Measurements from ENCODE around the gene MRPL53. TPM values are rescaled to one million over a fixed set of nuclear protein-coding genes. Genes with fewer than 3 reads are reported as not detected.

MRPL53 gene
- total and polyA plus RNA-seq, 2 of the 13 experiments (the other 11 are each of a cell fraction or from before 2014, with no cell fraction given): 34.3 to 51.9 TPM

DNA sequence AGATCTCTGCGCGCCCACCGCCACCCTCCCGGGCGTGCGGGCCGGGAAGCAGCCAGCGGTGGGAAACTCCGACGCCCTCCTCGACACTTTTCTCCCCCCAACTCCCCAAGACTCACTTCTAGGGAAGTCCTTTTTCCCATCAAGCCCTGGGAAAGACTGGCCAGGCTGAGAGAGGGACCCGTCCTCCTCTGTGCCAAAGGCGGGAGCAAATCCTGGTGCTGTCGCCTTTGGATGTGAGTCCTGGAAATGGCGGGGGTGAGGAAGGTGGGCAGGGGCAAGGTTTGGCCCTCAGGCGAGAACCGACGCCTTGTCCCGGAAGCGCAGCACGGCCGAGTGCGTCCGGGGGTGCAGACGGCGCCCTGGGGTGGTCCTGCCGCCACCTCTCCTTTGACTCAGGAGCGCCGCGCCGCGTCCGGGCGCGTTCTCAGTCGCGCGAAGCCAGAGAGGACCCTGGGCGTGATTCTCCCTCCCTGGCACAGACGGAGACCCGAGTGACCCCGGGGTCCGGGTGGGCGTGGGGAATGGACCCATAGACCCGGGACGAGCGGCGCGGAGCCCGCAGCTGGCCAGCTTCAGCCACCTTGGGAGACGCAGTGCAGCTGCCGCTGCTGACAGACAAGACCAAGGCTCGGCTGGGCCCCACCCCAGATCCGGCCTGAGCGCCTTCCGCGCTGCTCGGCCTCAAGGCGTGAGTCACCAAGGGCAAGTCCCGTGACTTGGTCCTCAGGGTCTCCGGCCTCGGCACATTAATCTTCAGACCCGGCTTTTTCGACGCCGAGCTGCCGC is 30.4 kb upstream of the MRPL53 start (continued):
- TF ChIP-seq, protein P1, sequence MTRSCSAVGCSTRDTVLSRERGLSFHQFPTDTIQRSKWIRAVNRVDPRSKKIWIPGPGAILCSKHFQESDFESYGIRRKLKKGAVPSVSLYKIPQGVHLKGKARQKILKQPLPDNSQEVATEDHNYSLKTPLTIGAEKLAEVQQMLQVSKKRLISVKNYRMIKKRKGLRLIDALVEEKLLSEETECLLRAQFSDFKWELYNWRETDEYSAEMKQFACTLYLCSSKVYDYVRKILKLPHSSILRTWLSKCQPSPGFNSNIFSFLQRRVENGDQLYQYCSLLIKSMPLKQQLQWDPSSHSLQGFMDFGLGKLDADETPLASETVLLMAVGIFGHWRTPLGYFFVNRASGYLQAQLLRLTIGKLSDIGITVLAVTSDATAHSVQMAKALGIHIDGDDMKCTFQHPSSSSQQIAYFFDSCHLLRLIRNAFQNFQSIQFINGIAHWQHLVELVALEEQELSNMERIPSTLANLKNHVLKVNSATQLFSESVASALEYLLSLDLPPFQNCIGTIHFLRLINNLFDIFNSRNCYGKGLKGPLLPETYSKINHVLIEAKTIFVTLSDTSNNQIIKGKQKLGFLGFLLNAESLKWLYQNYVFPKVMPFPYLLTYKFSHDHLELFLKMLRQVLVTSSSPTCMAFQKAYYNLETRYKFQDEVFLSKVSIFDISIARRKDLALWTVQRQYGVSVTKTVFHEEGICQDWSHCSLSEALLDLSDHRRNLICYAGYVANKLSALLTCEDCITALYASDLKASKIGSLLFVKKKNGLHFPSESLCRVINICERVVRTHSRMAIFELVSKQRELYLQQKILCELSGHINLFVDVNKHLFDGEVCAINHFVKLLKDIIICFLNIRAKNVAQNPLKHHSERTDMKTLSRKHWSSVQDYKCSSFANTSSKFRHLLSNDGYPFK (CRISPR knock-in tag; IDR thresholded peaks at IDR 0.05; ENCODE audit: borderline replicate concordance): peak; percentile 88; the same call in 1 of the 2 replicates
- TF ChIP-seq ZFP36 (IDR thresholded peaks at IDR 0.05; ENCODE audit: borderline replicate concordance, low read depth, low read length, partially characterized antibody) (no peak), CREBL2 (CRISPR knock-in tag; IDR thresholded peaks at IDR 0.05; ENCODE audit: borderline replicate concordance) (no peak; the same call in 1 of the 2 replicates), RXRA (CRISPR knock-in tag; IDR thresholded peaks at IDR 0.05) (peak; percentile 56; the same call in 1 of the 2 replicates), NFE2 (CRISPR knock-in tag; IDR thresholded peaks at IDR 0.05) (no peak), ELF4 (CRISPR knock-in tag; IDR thresholded peaks at IDR 0.05; ENCODE audit: borderline replicate concordance) (peak; percentile 88; the same call in 1 of the 2 replicates), MXI1 (IDR thresholded peaks at IDR 0.05; ENCODE audit: borderline replicate concordance, low read depth, low read length) (no peak), SP2 (CRISPR knock-in tag; IDR thresholded peaks at IDR 0.05) (peak; percentile 66), ZSCAN12 (CRISPR knock-in tag; IDR thresholded peaks at IDR 0.05) (peak; percentile 86; the same call in 1 of the 2 replicates), FOXO1 (CRISPR knock-in tag; IDR thresholded peaks at IDR 0.05) (peak; percentile 41; the same call in 1 of the 2 replicates), ZNF501 (CRISPR knock-in tag; IDR thresholded peaks at IDR 0.05) (peak; percentile 92), KLF13 (CRISPR knock-in tag; IDR thresholded peaks at IDR 0.05) (no peak), ZNF282 (IDR thresholded peaks at IDR 0.05; ENCODE audit: partially characterized antibody) (no peak), FOXM1 (CRISPR knock-in tag; IDR thresholded peaks at IDR 0.05) (no peak), POLR2G (IDR thresholded peaks at IDR 0.05; ENCODE audit: low read depth, low read length) (peak; percentile 79), ZNF549 (CRISPR knock-in tag; IDR thresholded peaks at IDR 0.05) (peak; percentile 19; the same call in 1 of the 2 replicates), MLLT10 (CRISPR knock-in tag; IDR thresholded peaks at IDR 0.05) (no peak), RFX3 (CRISPR knock-in tag; IDR thresholded peaks at IDR 0.05) (no peak), ZNF121 (CRISPR knock-in tag; IDR thresholded peaks at IDR 0.05) (0 out of 2 replicates have a peak, but pooled peaks have one; percentile 38), MIXL1 (CRISPR knock-in tag; IDR thresholded peaks at IDR 0.05) (no peak), HDAC1 (CRISPR knock-in tag; IDR thresholded peaks at IDR 0.05) (peak; percentile 71)
- TF ChIP-seq, protein P2, sequence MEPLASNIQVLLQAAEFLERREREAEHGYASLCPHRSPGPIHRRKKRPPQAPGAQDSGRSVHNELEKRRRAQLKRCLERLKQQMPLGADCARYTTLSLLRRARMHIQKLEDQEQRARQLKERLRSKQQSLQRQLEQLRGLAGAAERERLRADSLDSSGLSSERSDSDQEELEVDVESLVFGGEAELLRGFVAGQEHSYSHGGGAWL (CRISPR knock-in tag; IDR thresholded peaks at IDR 0.05): peak; percentile 80

All from HepG2 (cell line).